ENCODE measurements around the gene KCNMA1.

Gene KCNMA1

DNA sequence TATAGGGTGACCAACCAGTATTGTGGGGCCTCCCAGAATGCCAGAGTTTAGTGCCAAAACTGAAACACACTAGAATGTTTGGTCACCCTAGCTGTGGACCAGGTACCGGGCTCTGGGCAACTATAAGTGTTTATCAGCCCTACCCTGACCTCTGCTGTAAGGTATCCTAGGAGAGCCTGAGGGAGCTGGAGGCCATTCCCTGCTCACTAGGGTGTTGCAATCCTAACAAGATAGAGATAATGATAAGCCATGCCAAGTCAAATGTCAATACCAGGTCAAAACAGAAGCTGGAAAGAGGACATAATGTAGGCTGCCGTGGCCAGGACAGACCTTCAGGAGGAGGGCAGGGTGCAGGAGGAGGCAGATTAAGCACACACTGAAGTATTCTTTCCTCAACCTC lies 151.8 kb downstream of the KCNMA1 start:
- Histone ChIP-seq H3K9ac (ENCODE audit: low read depth in 1 of 2, low read length in 2 of 2) (no peak overlapping the region), H3K4me1 (ENCODE audit: control insufficient read depth in 2 of 2, insufficient read depth in 2 of 2, low read length in 2 of 2) (peaks cover 0 to 10% of the 10 kb centered on the region in 2 donors), H3K4me3 (ENCODE audit: low read length in 2 of 2) (no peak overlapping the region), H3K9me3 (ENCODE audit: control insufficient read depth in 2 of 2, low read length in 2 of 2) (no peaks in the 10 kb centered on the region), H3K27me3 (ENCODE audit: control insufficient read depth in 2 of 2, insufficient read depth in 2 of 2, low read length in 2 of 2) (no peaks in the 10 kb centered on the region), H3K27ac (ENCODE audit: low read depth in 2 of 2, low read length in 2 of 2) (no peak overlapping the region), H3K36me3 (ENCODE audit: control insufficient read depth in 2 of 2, insufficient read depth in 2 of 2, low read length in 2 of 2) (no peaks in the 10 kb centered on the region)

GRCh38 chr10:77482072-77482471 lies 155.5 kb downstream of the KCNMA1 start:
- Histone ChIP-seq H3K36me3 (ENCODE audit: control insufficient read depth in 2 of 2, insufficient read depth in 2 of 2, low read length in 2 of 2) (no peaks in the 10 kb centered on the region), H3K9ac (ENCODE audit: low read depth in 1 of 2, low read length in 2 of 2) (no peak overlapping the region), H3K4me3 (ENCODE audit: low read length in 2 of 2) (no peak overlapping the region), H3K9me3 (ENCODE audit: control insufficient read depth in 2 of 2, low read length in 2 of 2) (no peaks in the 10 kb centered on the region), H3K27ac (ENCODE audit: low read depth in 2 of 2, low read length in 2 of 2) (no peak overlapping the region), H3K27me3 (ENCODE audit: control insufficient read depth in 2 of 2, insufficient read depth in 2 of 2, low read length in 2 of 2) (no peaks in the 10 kb centered on the region), H3K4me1 (ENCODE audit: control insufficient read depth in 2 of 2, insufficient read depth in 2 of 2, low read length in 2 of 2) (peaks cover 7 to 23% of the 10 kb centered on the region in 2 donors)

DNA sequence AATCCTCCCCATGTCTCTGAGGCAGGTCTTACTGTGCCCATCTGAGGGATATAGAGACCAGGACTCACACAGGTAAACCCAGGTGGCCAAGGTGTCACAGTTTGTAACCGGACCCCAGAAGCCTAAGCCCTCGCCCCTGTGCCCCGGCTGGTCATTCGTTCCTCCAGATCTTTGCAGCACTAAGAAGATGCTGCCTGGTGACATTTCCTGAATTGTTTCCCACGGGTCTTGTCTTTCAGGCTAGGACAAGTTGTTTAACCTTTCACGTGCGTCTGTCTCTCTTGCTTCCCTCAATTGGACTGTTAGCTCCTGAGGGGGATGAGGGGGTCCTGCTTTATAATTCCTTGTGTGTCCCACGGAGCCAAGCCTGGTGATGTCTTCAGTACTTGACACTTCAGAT lies 158.0 kb downstream of the KCNMA1 start:
- H3K9ac ChIP-seq (ENCODE audit: low read depth in 1 of 2, low read length in 2 of 2) = peak overlapping the region in 1 of 2 donors; percentile 1
- peak overlapping the region; percentile 65 to 72 for H3K27ac ChIP-seq (ENCODE audit: low read depth in 2 of 2, low read length in 2 of 2)
- no peaks in the 10 kb centered on the region for H3K9me3 ChIP-seq (ENCODE audit: control insufficient read depth in 2 of 2, low read length in 2 of 2)
- peak overlapping the region in 1 of 2 donors; percentile 0 for H3K4me3 ChIP-seq (ENCODE audit: low read length in 2 of 2)
- no peaks in the 10 kb centered on the region for H3K36me3 ChIP-seq (ENCODE audit: control insufficient read depth in 2 of 2, insufficient read depth in 2 of 2, low read length in 2 of 2)
- H3K27me3 ChIP-seq (ENCODE audit: control insufficient read depth in 2 of 2, insufficient read depth in 2 of 2, low read length in 2 of 2) = no peaks in the 10 kb centered on the region
- peaks cover 7 to 21% of the 10 kb centered on the region in 2 donors for H3K4me1 ChIP-seq (ENCODE audit: control insufficient read depth in 2 of 2, insufficient read depth in 2 of 2, low read length in 2 of 2)

- Histone ChIP-seq H3K27ac (ENCODE audit: low read depth in 2 of 2, low read length in 2 of 2) (peak overlapping the region; percentile 65 to 72), H3K9me3 (ENCODE audit: control insufficient read depth in 2 of 2, low read length in 2 of 2) (no peaks in the 10 kb centered on the region), H3K27me3 (ENCODE audit: control insufficient read depth in 2 of 2, insufficient read depth in 2 of 2, low read length in 2 of 2) (no peaks in the 10 kb centered on the region), H3K9ac (ENCODE audit: low read depth in 1 of 2, low read length in 2 of 2) (no peak overlapping the region), H3K36me3 (ENCODE audit: control insufficient read depth in 2 of 2, insufficient read depth in 2 of 2, low read length in 2 of 2) (no peaks in the 10 kb centered on the region), H3K4me1 (ENCODE audit: control insufficient read depth in 2 of 2, insufficient read depth in 2 of 2, low read length in 2 of 2) (peaks cover 7 to 26% of the 10 kb centered on the region in 2 donors), H3K4me3 (ENCODE audit: low read length in 2 of 2) (no peak overlapping the region)
Measured at GRCh38 chr10:77478962-77479359, 158.6 kb downstream of the KCNMA1 start.

DNA sequence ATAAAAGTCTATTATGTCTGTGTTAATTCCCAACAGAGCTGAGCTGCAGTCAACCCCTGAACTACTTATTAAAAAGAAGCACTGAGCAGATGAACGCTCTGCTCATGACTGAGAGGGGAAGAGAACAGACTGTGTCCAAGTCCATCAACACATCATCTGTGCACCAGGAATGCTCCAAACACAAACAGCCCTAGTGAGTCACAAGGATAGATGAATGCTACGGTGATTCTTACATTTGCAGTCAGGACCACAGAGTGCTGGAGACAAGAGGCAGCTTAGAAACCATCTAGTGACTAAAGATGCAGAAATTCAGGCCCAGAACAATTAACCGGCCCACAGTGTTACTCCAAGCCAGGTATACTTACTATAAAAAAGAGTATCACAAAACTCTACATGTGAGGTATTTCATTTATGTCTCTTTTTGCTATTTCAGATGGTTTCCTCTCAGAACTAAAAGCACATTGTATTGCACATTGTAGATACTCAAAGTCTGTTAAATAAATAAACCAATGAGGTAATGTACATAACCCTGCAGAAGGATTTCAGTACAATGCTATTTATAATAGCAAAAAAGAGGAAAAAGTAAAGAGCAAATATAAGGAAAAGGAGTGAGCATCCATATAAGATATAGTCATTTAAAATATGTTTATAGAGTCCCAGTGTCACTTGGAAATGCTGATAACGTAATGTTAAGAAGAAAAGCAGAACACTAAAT lies 159.2 kb downstream of the KCNMA1 start:
- Histone ChIP-seq H3K4me1 (ENCODE audit: control insufficient read depth in 2 of 2, insufficient read depth in 2 of 2, low read length in 2 of 2) (peaks cover 7 to 27% of the 10 kb centered on the region in 2 donors), H3K9ac (ENCODE audit: low read depth in 1 of 2, low read length in 2 of 2) (no peak overlapping the region), H3K9me3 (ENCODE audit: control insufficient read depth in 2 of 2, low read length in 2 of 2) (no peaks in the 10 kb centered on the region), H3K27me3 (ENCODE audit: control insufficient read depth in 2 of 2, insufficient read depth in 2 of 2, low read length in 2 of 2) (no peaks in the 10 kb centered on the region), H3K36me3 (ENCODE audit: control insufficient read depth in 2 of 2, insufficient read depth in 2 of 2, low read length in 2 of 2) (no peaks in the 10 kb centered on the region), H3K27ac (ENCODE audit: low read depth in 2 of 2, low read length in 2 of 2) (no peak overlapping the region), H3K4me3 (ENCODE audit: low read length in 2 of 2) (no peak overlapping the region)

GRCh38 chr10:77475522-77475921 lies 162.1 kb downstream of the KCNMA1 start:
- no peak overlapping the region for H3K27ac ChIP-seq (ENCODE audit: low read depth in 2 of 2, low read length in 2 of 2)
- H3K9ac ChIP-seq (ENCODE audit: low read depth in 1 of 2, low read length in 2 of 2) = no peak overlapping the region
- peaks cover 7 to 22% of the 10 kb centered on the region in 2 donors for H3K4me1 ChIP-seq (ENCODE audit: control insufficient read depth in 2 of 2, insufficient read depth in 2 of 2, low read length in 2 of 2)
- no peak overlapping the region for H3K4me3 ChIP-seq (ENCODE audit: low read length in 2 of 2)
- no peaks in the 10 kb centered on the region for H3K36me3 ChIP-seq (ENCODE audit: control insufficient read depth in 2 of 2, insufficient read depth in 2 of 2, low read length in 2 of 2)
- no peaks in the 10 kb centered on the region for H3K9me3 ChIP-seq (ENCODE audit: control insufficient read depth in 2 of 2, low read length in 2 of 2)
- H3K27me3 ChIP-seq (ENCODE audit: control insufficient read depth in 2 of 2, insufficient read depth in 2 of 2, low read length in 2 of 2) = peaks cover 0 to 3% of the 10 kb centered on the region in 2 donors

GRCh38 chr10:77474939-77475338 lies 162.7 kb downstream of the KCNMA1 start:
- no peak overlapping the region for H3K9ac ChIP-seq (ENCODE audit: low read depth in 1 of 2, low read length in 2 of 2)
- H3K9me3 ChIP-seq (ENCODE audit: control insufficient read depth in 2 of 2, low read length in 2 of 2) = no peaks in the 10 kb centered on the region
- H3K27ac ChIP-seq (ENCODE audit: low read depth in 2 of 2, low read length in 2 of 2) = no peak overlapping the region
- peaks cover 0 to 3% of the 10 kb centered on the region in 2 donors for H3K27me3 ChIP-seq (ENCODE audit: control insufficient read depth in 2 of 2, insufficient read depth in 2 of 2, low read length in 2 of 2)
- H3K36me3 ChIP-seq (ENCODE audit: control insufficient read depth in 2 of 2, insufficient read depth in 2 of 2, low read length in 2 of 2) = no peaks in the 10 kb centered on the region
- H3K4me1 ChIP-seq (ENCODE audit: control insufficient read depth in 2 of 2, insufficient read depth in 2 of 2, low read length in 2 of 2) = peaks cover 7 to 19% of the 10 kb centered on the region in 2 donors
- H3K4me3 ChIP-seq (ENCODE audit: low read length in 2 of 2) = no peak overlapping the region

DNA sequence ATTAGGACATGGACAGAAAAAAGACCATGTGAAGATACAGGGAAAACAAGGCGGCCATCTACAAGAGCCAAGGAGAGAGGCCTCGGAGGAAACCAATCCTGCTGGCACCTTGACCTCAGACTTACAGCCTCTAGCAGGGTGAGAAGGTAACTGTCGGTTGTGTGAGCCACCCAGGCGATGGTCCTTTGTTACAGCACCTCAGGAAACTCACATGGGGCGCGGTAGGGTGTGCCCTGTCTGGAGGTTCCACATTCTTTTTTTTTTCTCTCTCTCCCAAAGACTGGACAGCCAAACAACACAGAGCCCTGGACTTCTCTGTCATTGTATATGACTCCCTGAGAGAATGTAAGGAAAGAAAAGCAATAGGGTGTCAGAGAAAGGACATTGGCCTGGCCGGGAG lies 163.2 kb downstream of the KCNMA1 start:
- Histone ChIP-seq H3K4me1 (ENCODE audit: control insufficient read depth in 2 of 2, insufficient read depth in 2 of 2, low read length in 2 of 2) (peaks cover 3 to 15% of the 10 kb centered on the region in 2 donors), H3K9me3 (ENCODE audit: control insufficient read depth in 2 of 2, low read length in 2 of 2) (no peaks in the 10 kb centered on the region), H3K27ac (ENCODE audit: low read depth in 2 of 2, low read length in 2 of 2) (no peak overlapping the region), H3K9ac (ENCODE audit: low read depth in 1 of 2, low read length in 2 of 2) (no peak overlapping the region), H3K36me3 (ENCODE audit: control insufficient read depth in 2 of 2, insufficient read depth in 2 of 2, low read length in 2 of 2) (no peaks in the 10 kb centered on the region), H3K27me3 (ENCODE audit: control insufficient read depth in 2 of 2, insufficient read depth in 2 of 2, low read length in 2 of 2) (peaks cover 0 to 3% of the 10 kb centered on the region in 2 donors), H3K4me3 (ENCODE audit: low read length in 2 of 2) (no peak overlapping the region)

DNA sequence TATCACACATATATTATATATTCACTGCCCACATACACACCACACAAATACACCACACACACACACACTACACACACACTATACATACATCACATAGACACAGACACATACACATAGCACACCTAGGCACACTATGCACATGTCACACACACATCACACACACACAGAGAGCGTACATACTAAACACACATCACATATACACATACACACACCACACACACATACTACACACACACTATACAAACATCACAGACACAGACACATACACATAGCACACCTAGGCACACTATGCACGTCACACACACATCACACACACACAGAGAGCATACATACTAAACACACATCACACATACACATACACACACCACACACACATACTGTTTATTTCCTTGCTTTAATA lies 165.5 kb downstream of the KCNMA1 start:
- Histone ChIP-seq H3K4me1 (ENCODE audit: control insufficient read depth in 2 of 2, insufficient read depth in 2 of 2, low read length in 2 of 2) (peaks cover 0 to 10% of the 10 kb centered on the region in 2 donors), H3K27ac (ENCODE audit: low read depth in 2 of 2, low read length in 2 of 2) (no peak overlapping the region), H3K9ac (ENCODE audit: low read depth in 1 of 2, low read length in 2 of 2) (no peak overlapping the region)

GRCh38 chr10:77471069-77471536 lies 166.5 kb downstream of the KCNMA1 start:
- Histone ChIP-seq H3K9me3 (ENCODE audit: control insufficient read depth in 2 of 2, low read length in 2 of 2) (no peaks in the 10 kb centered on the region), H3K9ac (ENCODE audit: low read depth in 1 of 2, low read length in 2 of 2) (no peak overlapping the region), H3K36me3 (ENCODE audit: control insufficient read depth in 2 of 2, insufficient read depth in 2 of 2, low read length in 2 of 2) (no peaks in the 10 kb centered on the region), H3K4me3 (ENCODE audit: low read length in 2 of 2) (no peak overlapping the region), H3K27ac (ENCODE audit: low read depth in 2 of 2, low read length in 2 of 2) (no peak overlapping the region), H3K4me1 (ENCODE audit: control insufficient read depth in 2 of 2, insufficient read depth in 2 of 2, low read length in 2 of 2) (peaks cover 0 to 10% of the 10 kb centered on the region in 2 donors), H3K27me3 (ENCODE audit: control insufficient read depth in 2 of 2, insufficient read depth in 2 of 2, low read length in 2 of 2) (peaks cover 0 to 3% of the 10 kb centered on the region in 2 donors)

More for the DNA sequence above, 165.5 kb downstream of the KCNMA1 start:
- H3K27me3 ChIP-seq (ENCODE audit: control insufficient read depth in 2 of 2, insufficient read depth in 2 of 2, low read length in 2 of 2) = peaks cover 0 to 3% of the 10 kb centered on the region in 2 donors
- H3K4me3 ChIP-seq (ENCODE audit: low read length in 2 of 2) = no peak overlapping the region
- H3K9me3 ChIP-seq (ENCODE audit: control insufficient read depth in 2 of 2, low read length in 2 of 2) = no peaks in the 10 kb centered on the region
- H3K36me3 ChIP-seq (ENCODE audit: control insufficient read depth in 2 of 2, insufficient read depth in 2 of 2, low read length in 2 of 2) = no peaks in the 10 kb centered on the region
